ENCODE data around the gene KNDC1. TPM values are rescaled to one million over a fixed set of nuclear protein-coding genes. Genes with fewer than 3 reads are reported as not detected.

Gene KNDC1
- total and polyA plus RNA-seq, 10 of the 15 experiments (the other 5 are each of a cell fraction or from before 2014, with no cell fraction given) = 0.03 to 0.11 (median 0.05) TPM; not detected in 7

- Histone ChIP-seq H3K36me3 (ENCODE audit: control insufficient read depth in 2 of 2, insufficient read depth in 2 of 2, low read length in 1 of 2) (no peaks in the 10 kb centered on the region), H3K4me1 (ENCODE audit: control insufficient read depth, insufficient read depth, low read length) (no peaks in the 10 kb centered on the region), H3K27ac (ENCODE audit: control insufficient read depth, insufficient read depth) (no peak overlapping the region), H3K9ac (ENCODE audit: control insufficient read depth, insufficient read depth, low read length) (no peak overlapping the region), H2AFZ (ENCODE audit: control insufficient read depth, low read depth, low read length) (no peak overlapping the region), H4K20me1 (ENCODE audit: control insufficient read depth, insufficient read depth) (no peaks in the 10 kb centered on the region), H3K79me2 (ENCODE audit: control insufficient read depth, insufficient read depth, low read length) (no peaks in the 10 kb centered on the region), H3K4me3 (no peak overlapping the region), H3K27me3 (replicated peaks in 1 of 2; ENCODE audit: control insufficient read depth in 2 of 2, insufficient read depth in 2 of 2, low read length in 1 of 2) (no peaks in the 10 kb centered on the region), H3K4me2 (ENCODE audit: control insufficient read depth, insufficient read depth) (no peak overlapping the region), H3K9me3 (replicated peaks; ENCODE audit: control insufficient read depth, insufficient read depth, low read length) (no peaks in the 10 kb centered on the region)
- ChIA-PET RAD21 (ENCODE audit: unreplicated experiment) (no interaction called here), POLR2A (no interaction called here), CTCF (no interaction called here), SMC1A (ENCODE audit: uncharacterized antibody, unreplicated experiment) (no interaction called here)
- TF ChIP-seq HDGF (IDR thresholded peaks at IDR 0.05) = no peak
- no peak for TF ChIP-seq ELK1 (IDR thresholded peaks at IDR 0.05; ENCODE audit: low read depth, low read length)
- TF ChIP-seq NFIC (IDR thresholded peaks at IDR 0.05; ENCODE audit: low read depth, low read length) = no peak
- no peak for TF ChIP-seq BCL11A (IDR thresholded peaks at IDR 0.05; ENCODE audit: low read depth, low read length)
- TF ChIP-seq SKIL (IDR thresholded peaks at IDR 0.05; ENCODE audit: low read depth, poor library complexity, severe bottlenecking) = no peak
- TF ChIP-seq FOXM1 (IDR thresholded peaks at IDR 0.05; ENCODE audit: low read depth, low read length) = no peak
- no peak for TF ChIP-seq KDM1A (IDR thresholded peaks at IDR 0.05; ENCODE audit: borderline replicate concordance)
- TF ChIP-seq USF2 (IDR thresholded peaks at IDR 0.05; ENCODE audit: borderline replicate concordance, low read depth, low read length) = no peak
- no peak for TF ChIP-seq IKZF2 (IDR thresholded peaks at IDR 0.05)
- no peak for TF ChIP-seq ZNF274 (IDR thresholded peaks at IDR 0.05; ENCODE audit: insufficient read depth, insufficient read length)
- TF ChIP-seq BCL3 (IDR thresholded peaks at IDR 0.05; ENCODE audit: borderline replicate concordance, insufficient read depth, low read depth, low read length, poor library complexity, severe bottlenecking) = no peak
- in situ Hi-C loops (cut with MboI) (no loop called here), intact Hi-C loops (cut with micrococcal nuclease; ENCODE audit: unreplicated experiment) (no loop called here)
- WGBS (ENCODE audit: insufficient coverage, insufficient replicate concordance, low lambda C conversion rate, missing lambda C conversion rate) = 73% methylated on average over 30 of the region's 31 CpGs
- no peak for ATAC-seq
- FAIRE-seq = no peak
- no TSS peak for BruUV-seq (replicated peaks)
- DNase-seq (ENCODE audit: low read depth, low spot score) = no peak
Observed at GRCh38 chr10:133203652-133204195, 43.7 kb downstream of the KNDC1 start.
